HG02970 (cell line): ENCODE results near the gene RUSC2.
"Not testable (repeated sequence)": the region's sequence is repeated elsewhere in the genome, so short reads cannot be mapped to it uniquely, and the experiment has no call there.

Experiments
- ATAC-seq: cut with Tn5 transposase; IDR thresholded peaks from one replicate; pipeline ENCODE4 v1.9.1; 2021; ENCODE audit warnings: mild to moderate bottlenecking, moderate library complexity, moderate number of reproducible peaks; ENCODE audit not compliant: unreplicated experiment, low FRiP score

The RUSC2 gene

GRCh38 chr9:35521708-35522107 is 31.8 kb downstream of the RUSC2 start:
- ATAC-seq, result no peak

- no peak for ATAC-seq
Observed at GRCh38 chr9:35522187-35522586, 32.3 kb downstream of the RUSC2 start.

- ATAC-seq, result no peak
Observed at GRCh38 chr9:35522700-35523099, 32.8 kb downstream of the RUSC2 start.

GRCh38 chr9:35523556-35523955 is 33.6 kb downstream of the RUSC2 start:
- ATAC-seq, result not testable (repeated sequence)

GRCh38 chr9:35526087-35526801 is 36.3 kb downstream of the RUSC2 start:
- no peak for ATAC-seq

GRCh38 chr9:35529161-35529823 is 39.4 kb downstream of the RUSC2 start:
- no peak for ATAC-seq

GRCh38 chr9:35533398-35533797 is 43.5 kb downstream of the RUSC2 start:
- ATAC-seq, result no peak

GRCh38 chr9:35534921-35535320 is 45.0 kb downstream of the RUSC2 start:
- not testable (repeated sequence) for ATAC-seq

GRCh38 chr9:35537913-35538312 is 48.0 kb downstream of the RUSC2 start:
- no peak for ATAC-seq

- no peak for ATAC-seq
Observed at GRCh38 chr9:35538361-35539234, 48.7 kb downstream of the RUSC2 start.
